Measurements from ENCODE around the gene WIPI1.
A peak's percentile ranks its signal among the peaks of the same experiment; 100 is the strongest.
"Not testable (repeated sequence)": the region's sequence is repeated elsewhere in the genome, so short reads cannot be mapped to it uniquely, and the experiment has no call there.

The WIPI1 gene

DNA sequence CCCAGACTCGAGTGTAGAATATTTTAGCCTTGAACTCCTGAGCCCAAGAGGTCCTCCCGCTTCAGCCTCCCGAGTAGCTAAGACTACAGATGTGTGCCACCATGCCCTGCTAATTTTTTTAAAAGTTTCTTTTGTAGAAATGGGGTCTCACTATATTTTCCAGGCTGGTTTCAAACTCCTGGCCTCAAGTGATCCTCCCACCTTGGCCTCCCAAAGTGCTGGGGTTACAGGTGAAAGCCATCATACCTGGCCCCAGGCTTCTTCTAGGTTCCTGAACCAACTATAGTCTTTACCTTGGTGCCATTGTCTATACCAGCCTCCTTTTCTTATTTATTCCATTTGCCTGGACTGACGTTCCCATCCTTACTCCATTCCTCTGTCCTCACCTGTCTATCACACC, 37.8 kb upstream of the WIPI1 start:
- no peak for DNase-seq (ENCODE audit: low read depth)

DNA sequence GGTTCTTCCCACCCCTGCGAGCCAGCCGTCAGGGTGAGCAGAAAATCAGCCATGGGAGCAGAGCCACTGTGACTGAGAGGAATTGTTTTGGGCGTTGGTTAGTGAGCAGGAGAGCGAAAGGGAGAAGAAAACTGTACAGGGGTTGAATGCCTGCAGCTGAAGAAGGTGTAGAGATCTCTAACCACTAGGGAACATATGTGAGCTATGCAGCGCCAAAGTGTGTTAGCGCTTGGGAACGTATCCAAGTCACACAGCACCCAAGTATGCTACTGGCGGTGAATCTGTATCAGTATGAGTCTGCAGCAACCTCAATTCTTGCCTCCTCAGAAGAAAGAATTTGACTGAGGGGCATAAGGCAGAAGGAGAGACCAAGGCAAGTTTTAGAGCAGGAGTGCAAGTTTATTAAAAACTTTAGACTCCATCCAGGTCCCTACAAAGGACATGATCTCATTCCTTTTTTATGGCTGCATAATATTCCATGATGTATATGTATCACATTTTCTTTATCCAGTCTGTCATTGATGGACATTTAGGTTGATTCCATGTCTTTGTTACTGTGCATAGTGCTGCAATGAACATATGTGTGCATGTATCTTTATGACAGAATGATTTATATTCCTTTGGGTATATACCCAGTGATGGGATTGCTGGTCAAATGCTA, 35.2 kb upstream of the WIPI1 start:
- not testable (repeated sequence) for H3K4me3 ChIP-seq (ENCODE audit: low read length); DNase-seq (ENCODE audit: low read depth)

More for the DNA sequence above, 37.8 kb upstream of the WIPI1 start:
- no peak overlapping the region for H3K4me3 ChIP-seq (ENCODE audit: low read length)
- TF ChIP-seq, protein P1, sequence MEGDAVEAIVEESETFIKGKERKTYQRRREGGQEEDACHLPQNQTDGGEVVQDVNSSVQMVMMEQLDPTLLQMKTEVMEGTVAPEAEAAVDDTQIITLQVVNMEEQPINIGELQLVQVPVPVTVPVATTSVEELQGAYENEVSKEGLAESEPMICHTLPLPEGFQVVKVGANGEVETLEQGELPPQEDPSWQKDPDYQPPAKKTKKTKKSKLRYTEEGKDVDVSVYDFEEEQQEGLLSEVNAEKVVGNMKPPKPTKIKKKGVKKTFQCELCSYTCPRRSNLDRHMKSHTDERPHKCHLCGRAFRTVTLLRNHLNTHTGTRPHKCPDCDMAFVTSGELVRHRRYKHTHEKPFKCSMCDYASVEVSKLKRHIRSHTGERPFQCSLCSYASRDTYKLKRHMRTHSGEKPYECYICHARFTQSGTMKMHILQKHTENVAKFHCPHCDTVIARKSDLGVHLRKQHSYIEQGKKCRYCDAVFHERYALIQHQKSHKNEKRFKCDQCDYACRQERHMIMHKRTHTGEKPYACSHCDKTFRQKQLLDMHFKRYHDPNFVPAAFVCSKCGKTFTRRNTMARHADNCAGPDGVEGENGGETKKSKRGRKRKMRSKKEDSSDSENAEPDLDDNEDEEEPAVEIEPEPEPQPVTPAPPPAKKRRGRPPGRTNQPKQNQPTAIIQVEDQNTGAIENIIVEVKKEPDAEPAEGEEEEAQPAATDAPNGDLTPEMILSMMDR (IDR thresholded peaks at IDR 0.05; ENCODE audit: insufficient read depth, low read depth, low read length, missing control alignments) = no peak

DNA sequence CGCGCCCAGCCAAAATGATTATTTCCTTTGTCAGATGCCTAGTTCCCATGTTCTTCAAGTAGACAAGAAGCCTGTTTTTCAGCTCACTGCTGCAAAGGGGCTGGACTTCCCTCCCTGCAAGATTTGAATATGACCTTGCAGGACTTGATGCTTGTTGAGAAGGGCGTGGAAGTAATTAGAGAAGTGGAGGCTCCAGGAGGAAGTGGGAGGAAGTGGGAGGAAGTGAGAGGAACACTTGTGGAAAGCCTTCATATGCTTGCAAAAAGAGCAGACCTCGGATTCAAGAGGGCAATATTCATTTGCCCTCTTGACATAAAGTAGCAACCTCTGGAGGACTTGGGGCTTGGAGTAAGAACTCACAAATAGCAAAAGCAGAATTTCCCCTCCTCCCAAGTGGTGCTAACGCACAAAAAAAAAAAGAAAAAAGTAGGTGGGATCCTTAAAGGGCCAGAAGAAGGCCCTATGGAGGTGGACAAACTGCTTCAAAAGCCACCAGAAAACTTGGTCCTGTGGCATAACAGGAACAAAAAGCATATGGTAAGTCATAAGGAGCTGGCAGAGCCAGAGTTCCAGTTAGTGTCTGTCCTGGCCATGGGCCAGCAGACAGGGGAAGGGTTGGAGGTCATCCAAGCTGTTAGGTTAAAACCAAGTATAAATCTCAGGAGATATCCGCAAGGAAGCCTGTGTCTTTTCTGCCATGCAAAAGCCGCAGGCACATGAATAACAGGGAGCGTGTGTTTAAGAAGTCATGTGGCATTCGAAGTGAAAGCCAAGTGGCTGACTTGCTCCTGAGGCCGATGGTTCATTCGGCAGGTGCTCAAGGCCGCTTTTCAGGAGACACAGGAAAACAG, 34.3 kb upstream of the WIPI1 start:
- peak; percentile 64 for DNase-seq (ENCODE audit: low read depth)
- no peak overlapping the region for H3K4me3 ChIP-seq (ENCODE audit: low read length)
- TF ChIP-seq, protein P1 (IDR thresholded peaks at IDR 0.05; ENCODE audit: insufficient read depth, low read depth, low read length, missing control alignments) = no peak

DNA sequence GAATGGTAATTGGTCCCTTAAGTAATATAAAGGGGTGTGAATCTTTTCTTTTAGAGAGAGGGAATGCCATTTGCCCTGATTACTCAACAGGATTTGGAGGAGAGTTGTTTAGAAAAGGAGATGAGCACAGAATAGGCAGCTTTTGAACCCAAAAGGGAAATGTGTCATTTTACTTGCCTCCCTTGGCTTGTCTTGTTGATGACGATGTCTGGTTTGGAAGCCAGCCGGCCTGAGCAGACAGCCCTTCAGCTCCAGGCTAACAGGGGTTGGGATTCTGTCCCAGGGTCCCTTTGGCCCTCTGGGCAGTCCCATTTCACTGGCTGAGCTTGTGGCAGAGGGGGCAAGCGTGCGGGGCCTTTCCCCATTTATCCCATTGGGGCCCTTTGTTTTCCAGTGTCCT, 32.6 kb upstream of the WIPI1 start:
- H3K4me3 ChIP-seq (ENCODE audit: low read length) = no peak overlapping the region
- TF ChIP-seq, protein P1 (IDR thresholded peaks at IDR 0.05; ENCODE audit: insufficient read depth, low read depth, low read length, missing control alignments) = no peak
- no peak for DNase-seq (ENCODE audit: low read depth)

DNA sequence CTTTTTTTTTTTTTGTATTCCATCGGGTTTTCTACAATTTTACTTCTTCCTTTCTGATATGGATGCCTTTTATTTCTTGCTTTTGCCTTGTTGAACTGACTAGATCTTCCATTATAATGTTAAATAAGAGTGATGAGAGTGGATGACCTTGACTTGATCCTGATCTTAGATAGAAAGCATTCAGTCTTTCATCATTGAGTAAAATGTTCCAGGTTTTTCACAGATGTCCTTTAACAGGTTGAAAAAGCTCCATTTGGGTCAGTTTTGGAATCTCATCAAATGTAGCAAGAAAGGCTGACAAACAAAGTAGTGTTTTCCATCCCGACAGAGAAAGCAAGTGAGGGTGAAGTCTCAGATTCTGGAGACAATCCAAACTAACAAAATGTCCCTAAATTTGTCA, 27.2 kb upstream of the WIPI1 start:
- TF ChIP-seq, protein P1 (IDR thresholded peaks at IDR 0.05; ENCODE audit: insufficient read depth, low read depth, low read length, missing control alignments) = no peak
- DNase-seq (ENCODE audit: low read depth) = no peak
- H3K4me3 ChIP-seq (ENCODE audit: low read length) = no peak overlapping the region

DNA sequence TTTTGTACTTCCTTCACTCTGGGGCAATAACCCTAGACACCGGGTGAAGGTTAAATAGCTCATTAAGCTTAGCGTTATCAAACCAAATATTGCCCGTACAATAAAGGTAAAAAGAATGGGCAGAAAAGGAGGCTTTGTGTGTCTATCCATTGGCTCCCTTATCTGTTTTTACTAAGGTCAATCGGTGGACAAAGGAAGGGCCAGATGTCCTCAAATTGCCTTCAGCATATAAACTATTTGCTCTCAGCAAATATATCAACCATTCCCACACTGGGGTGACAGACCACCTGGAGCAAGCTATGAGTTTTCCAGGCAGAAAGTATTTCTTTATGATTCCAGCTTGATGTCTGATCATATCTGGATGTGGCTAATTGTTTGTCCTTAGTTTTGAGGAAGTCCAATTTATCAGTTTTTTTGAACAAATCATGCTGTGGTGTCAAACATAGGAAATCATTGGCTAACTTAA, 25.3 kb upstream of the WIPI1 start:
- H3K4me3 ChIP-seq (ENCODE audit: low read length) = no peak overlapping the region
- DNase-seq (ENCODE audit: low read depth) = no peak
- TF ChIP-seq, protein P1 (IDR thresholded peaks at IDR 0.05; ENCODE audit: insufficient read depth, low read depth, low read length, missing control alignments) = no peak

DNA sequence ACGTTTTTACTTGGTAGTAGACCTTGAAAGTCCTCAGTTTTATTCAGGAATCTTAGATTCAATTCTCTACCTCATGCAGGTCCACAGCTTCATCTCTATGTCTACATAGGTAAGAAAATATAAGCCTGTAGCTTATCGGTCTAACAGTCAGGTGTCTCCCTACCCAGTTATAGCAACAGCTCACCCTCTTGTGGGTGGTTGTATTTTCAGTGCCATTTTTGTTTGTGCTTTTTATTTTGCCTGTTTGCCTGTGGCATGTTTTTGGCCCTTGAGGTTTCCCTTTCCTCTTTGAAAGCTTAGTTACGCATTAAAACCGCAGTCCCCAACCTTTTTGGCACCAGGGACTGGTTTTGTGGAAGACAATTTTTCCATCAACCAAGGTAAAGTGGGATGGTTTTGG, 23.6 kb upstream of the WIPI1 start:
- TF ChIP-seq, protein P1 (IDR thresholded peaks at IDR 0.05; ENCODE audit: insufficient read depth, low read depth, low read length, missing control alignments) = no peak
- DNase-seq (ENCODE audit: low read depth) = no peak
- no peak overlapping the region for H3K4me3 ChIP-seq (ENCODE audit: low read length)
